HG03103 (cell line): ENCODE measurements around the gene GPSM1.

ENCODE experiments used
- ATAC-seq: cut with Tn5 transposase; IDR thresholded peaks from one replicate; pipeline ENCODE4 v1.9.1; 2021; ENCODE audit warnings: low read depth; ENCODE audit not compliant: unreplicated experiment

GPSM1 gene

GRCh38 chr9:136330406-136330990, 3.2 kb downstream of the GPSM1 start:
- ATAC-seq, result no peak

- no peak for ATAC-seq
These were observed 3.7 kb downstream of the GPSM1 start for GRCh38 chr9:136331030-136331429.

- ATAC-seq, result no peak
These were observed 4.5 kb downstream of the GPSM1 start for GRCh38 chr9:136331556-136332481.

GRCh38 chr9:136332482-136332983, 5.2 kb downstream of the GPSM1 start:
- ATAC-seq, result no peak

- no peak for ATAC-seq
These were observed 5.7 kb downstream of the GPSM1 start for GRCh38 chr9:136333045-136333444.

GRCh38 chr9:136333486-136333885, 6.1 kb downstream of the GPSM1 start:
- ATAC-seq, result no peak

GRCh38 chr9:136334541-136334940, 7.2 kb downstream of the GPSM1 start:
- ATAC-seq, result no peak

GRCh38 chr9:136335296-136336155, 8.2 kb downstream of the GPSM1 start:
- no peak for ATAC-seq

- ATAC-seq, result no peak
These were observed 9.0 kb downstream of the GPSM1 start for GRCh38 chr9:136336156-136336870.

- no peak for ATAC-seq
These were observed 9.5 kb downstream of the GPSM1 start for GRCh38 chr9:136336881-136337280.

- no peak for ATAC-seq
These were observed 10.4 kb downstream of the GPSM1 start for GRCh38 chr9:136337416-136338395.

GRCh38 chr9:136338511-136338910, 11.2 kb downstream of the GPSM1 start:
- no peak for ATAC-seq

GRCh38 chr9:136339173-136339957, 12.0 kb downstream of the GPSM1 start:
- ATAC-seq, result no peak

- no peak for ATAC-seq
These were observed 12.6 kb downstream of the GPSM1 start for GRCh38 chr9:136339958-136340310.

- no peak for ATAC-seq
These were observed 13.2 kb downstream of the GPSM1 start for GRCh38 chr9:136340356-136341041.

- ATAC-seq, result no peak
These were observed 13.8 kb downstream of the GPSM1 start for GRCh38 chr9:136341042-136341655.

- ATAC-seq, result no peak
These were observed 14.4 kb downstream of the GPSM1 start for GRCh38 chr9:136341769-136342168.
